ENCODE results near the gene TLNRD1.

GRCh38 chr15:81043281-81043934 is 42.7 kb downstream of the TLNRD1 start:
- TF ChIP-seq CTCF (IDR thresholded peaks at IDR 0.05; ENCODE audit: insufficient read depth, low read length) = no peak
- no peak for TF ChIP-seq POLR2AphosphoS5 (IDR thresholded peaks at IDR 0.05; ENCODE audit: low read depth)
